ENCODE measurements around the gene KIF16B.

KIF16B gene

DNA sequence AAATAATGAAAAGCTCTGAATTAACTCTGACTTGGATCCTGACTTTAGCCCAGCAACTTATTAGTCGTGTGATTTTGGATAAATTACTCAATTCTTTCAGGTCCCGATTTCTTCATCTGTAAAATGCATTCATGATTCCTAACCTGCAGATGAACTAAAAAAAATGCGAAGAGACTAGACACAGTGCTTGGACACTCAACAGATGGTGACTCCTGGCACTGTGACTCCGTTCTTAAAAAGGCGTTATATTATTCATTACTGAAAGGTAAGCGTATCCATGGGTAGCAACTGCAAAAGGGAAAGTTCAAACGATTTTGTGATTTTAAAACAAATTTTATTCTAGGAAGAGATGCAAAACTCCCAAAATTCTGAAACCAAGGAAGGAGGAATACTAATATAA lies 226.3 kb downstream of the KIF16B start:
- DNase-seq, result no peak

DNA sequence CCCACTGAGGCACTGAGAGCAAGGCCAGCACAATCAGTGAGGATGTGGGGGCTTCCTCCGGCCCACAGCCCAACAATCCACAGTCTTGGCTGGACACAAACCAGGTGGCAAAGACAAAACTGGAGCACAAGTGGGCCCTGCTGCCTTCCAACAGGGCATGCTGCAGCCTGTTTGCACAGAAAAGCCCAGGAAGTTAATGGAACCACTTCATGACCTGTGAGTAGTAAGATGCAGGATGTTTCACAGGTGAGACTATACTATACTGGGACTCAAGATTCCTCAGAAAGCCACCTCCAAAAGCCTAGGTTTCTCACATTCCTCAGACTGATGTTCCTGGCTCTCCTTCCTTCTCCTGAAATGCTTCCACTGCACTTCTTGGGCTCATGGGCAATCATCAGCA lies 235.5 kb downstream of the KIF16B start:
- no peak for DNase-seq

GRCh38 chr20:16327606-16328005 lies 245.6 kb downstream of the KIF16B start:
- DNase-seq, result no peak

DNA sequence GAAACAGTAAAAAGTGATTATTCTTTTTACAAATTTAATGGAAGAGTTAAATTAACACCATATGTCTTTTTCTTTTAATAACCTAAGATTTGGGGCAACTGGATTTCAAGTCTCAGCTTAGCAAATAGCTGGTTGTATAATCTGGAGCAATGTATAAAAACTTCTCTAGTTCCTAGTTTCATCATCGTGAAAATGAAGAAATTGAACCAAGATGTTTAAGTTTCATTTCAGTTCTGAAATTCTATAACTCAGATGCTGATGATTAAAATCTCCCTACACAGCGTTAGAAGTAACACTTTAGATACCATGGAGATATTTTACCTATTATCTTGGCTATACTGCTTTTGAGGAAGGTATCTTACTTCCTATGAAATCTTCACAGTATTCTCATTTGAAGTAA lies 252.0 kb downstream of the KIF16B start:
- no peak for DNase-seq

DNA sequence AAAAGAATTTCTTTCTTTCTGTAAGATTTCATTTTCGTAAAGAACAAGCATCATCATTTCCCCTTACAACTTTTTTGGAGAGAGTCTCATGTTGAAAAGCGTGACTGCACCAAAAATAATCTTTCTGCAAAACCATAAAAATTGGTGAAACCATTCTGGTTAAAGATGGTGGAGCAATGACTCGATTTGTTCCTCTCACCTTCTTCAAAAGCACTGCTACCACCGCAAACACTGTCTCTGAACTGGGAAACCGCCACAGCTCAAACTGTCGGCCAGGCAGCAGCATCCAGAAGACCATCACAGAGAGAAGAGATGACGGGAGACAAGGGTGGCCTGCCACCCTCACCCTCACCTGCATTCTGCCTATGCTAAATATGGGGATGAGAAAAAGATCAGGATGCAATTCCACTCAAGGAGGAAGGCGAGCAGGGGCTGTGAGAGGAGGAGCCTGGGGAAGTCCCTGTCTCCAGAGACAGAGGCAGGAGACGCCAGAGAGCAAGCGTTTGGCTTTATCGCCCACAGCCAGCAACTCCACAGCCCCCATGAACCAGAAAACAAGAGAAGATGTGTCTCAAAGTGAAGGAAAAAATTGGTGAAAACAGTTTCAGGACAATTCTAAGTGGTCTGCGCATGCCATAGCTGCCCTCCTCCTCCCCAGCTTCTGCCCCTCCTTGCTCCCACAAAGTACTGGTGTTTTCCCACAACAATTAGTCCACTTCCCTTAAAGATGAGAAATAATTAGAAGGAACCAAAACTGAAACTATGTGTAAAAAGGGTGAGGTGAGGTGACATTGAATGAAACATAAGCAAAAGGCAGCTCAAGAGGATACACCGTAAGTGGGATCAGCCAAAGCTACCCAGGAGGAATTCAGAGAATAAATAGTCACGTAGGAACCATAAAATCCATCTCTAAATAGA lies 255.5 kb downstream of the KIF16B start:
- DNase-seq, result no peak

DNA sequence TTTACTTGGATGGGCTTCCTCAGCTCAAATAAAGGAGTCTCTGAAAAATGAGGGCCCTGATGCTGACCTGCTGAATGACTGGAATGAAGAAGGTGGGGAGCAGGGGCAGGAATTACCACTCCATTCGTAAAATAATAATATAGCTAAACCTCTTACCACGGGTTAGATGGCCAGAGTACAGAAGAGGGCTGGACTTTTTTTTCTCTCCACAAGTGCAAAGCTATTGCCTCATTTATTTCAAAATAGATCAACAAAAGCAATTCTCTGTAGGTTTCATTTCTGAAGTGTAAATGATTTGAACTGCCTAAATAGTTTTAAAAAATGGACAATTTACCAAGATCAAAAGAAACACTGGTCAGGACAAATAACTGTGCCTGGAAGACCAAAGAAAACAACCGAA lies 256.7 kb downstream of the KIF16B start:
- no peak for DNase-seq

DNA sequence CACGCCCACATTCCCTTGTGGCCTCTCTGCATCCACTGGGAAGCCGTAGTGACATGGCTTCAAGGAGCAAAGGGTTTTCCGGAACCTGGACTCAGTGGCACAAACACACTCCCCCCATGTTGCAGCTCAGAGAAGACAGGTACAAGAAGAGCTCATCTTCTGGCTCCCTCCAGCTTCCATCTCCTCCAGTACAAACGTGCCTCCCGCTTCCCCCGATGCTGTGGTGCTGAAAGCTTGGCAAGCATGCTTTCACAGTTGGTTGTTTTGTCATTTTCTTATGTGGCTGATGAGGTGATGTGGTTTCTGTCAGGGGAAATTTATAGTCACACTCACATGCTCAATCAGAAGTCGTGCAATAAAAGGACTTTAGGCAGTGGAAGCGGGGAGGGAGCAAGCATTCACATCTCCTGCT lies 258.5 kb downstream of the KIF16B start:
- DNase-seq, result no peak

DNA sequence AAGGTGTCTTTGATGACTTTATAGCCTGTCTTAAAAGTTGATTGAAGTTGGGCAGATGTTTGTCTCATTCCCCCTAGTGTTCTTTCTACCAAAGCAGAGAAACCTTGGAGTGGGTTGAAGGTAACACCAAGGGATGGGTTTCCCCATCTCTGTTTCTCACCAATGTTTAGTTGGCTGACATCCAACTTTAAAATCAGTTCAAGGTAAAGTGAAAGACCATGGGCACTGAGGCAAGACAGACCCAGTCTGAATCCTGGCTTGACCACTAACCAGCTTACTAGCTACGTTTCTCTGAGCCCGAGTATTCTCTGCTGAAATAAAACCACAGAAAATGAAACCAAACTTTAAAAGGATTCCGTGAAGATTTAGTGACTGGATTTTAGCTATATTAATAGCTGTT lies 258.9 kb downstream of the KIF16B start:
- no peak for DNase-seq

DNA sequence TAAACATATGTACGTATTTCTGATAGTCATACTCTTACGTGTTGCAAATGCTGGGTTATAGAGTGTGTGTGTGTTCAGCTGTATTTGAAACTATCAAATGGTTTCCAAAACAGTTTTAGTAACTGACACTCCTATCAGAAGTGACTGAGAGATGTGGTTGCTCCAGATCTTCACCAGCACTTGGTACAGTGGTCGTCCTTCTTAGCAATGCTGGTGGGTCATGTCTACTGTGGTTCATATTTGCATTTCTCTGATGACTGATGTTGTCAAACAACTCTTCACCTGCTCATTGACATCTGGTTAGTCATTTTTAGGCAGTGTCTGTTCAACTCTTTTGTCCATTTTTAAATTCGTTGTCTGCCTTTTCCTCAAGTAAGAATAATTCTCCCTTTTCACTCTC lies 259.3 kb downstream of the KIF16B start:
- DNase-seq, result no peak

DNA sequence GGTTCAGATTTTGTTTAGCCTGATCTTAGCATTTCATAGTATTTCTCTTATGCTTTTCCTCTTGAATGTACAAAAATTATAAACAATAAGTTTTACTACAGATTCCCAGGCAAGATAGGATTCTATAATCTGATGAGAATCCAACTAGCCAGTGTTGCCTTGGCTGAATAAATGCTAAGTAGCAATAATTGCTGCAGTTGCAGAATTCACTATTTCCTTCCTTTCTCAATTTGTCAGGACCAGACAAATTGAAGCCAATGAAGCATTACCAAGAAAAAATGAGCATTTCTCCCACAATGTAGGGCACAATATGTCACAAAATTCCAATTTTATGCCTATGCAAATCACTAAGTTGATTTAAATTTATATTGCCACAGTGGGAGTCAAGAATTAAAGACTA lies 260.2 kb downstream of the KIF16B start:
- no peak for DNase-seq

DNA sequence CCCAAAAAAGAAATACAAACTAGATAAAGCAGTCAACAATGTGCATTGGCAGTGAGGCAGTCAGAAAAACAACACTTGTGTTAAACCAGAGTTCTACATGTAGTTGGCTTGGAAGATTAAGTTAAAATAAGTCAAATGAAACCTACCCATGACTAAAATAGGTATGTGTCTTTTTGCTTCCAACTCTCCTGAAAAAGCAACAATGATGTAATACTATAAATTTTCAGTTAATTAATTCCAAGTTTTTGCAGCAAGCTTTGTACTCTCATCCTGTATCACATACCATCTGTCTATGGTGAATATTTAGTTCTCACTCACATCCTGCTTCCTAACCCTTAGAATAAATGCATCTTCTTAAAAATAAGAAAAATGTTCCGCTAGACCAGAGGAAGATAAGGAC lies 261.5 kb downstream of the KIF16B start:
- no peak for DNase-seq

- no peak for DNase-seq
These were observed 264.5 kb downstream of the KIF16B start for GRCh38 chr20:16308754-16309153.

- no peak for DNase-seq
These were observed 270.4 kb downstream of the KIF16B start for GRCh38 chr20:16302818-16303217.

- DNase-seq, result no peak
These were observed 271.3 kb downstream of the KIF16B start for GRCh38 chr20:16301986-16302385.

DNA sequence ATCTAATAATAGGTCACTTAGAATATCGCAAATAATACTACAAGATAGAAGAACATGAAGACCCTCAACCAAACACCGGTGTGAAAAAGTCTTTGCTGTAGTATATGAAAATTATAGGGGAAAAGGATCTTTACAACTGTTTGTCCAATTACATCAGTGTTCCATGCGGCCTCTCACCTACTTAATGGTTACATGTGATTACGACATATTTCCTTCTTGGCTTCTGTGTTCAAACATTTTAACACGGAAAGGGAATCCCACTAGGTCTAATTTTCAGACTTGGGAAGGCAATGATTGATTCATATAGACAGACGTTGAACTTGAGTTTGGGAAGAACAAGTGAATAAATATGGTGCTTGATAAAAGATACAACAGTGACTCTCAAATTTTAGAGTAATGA lies 273.4 kb downstream of the KIF16B start:
- no peak for DNase-seq

DNA sequence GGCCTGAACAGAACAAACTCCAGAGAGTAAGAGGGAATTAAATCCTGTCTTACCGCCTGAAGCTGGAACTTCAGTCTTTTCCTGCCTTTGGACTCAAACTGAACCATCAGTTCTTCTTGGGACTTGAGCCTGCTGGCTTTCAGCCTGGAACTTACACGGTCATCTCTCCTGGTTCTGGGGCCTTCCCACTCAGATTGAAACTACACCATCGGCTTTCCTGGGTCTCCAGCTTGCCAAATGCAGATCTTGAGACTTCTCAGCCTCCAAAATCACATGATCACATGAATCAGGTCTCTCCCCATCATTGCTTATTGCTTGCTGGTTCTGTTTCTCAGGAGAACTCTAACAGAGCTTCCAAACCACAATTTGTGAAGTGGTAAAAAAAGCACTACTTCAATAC lies 276.3 kb downstream of the KIF16B start:
- no peak for DNase-seq

DNA sequence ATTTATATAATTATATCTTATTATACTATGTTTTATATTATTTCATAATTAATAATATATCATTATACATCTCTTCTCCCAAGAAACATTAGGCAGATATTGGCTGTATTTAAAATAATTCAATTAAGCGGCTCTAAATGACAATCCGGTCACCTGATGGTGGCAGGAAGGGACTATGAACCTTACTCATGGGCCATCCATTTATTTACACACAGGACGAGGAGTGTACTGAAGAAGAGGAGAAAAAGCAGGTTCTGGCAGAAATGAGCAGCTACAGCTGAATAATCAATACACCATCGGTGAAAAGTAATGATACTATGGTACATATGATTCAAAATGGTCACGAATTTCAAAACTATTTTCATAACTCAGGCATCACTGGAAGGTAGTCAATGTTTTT lies 277.7 kb downstream of the KIF16B start:
- DNase-seq, result no peak

- DNase-seq, result no peak
These were observed 279.7 kb downstream of the KIF16B start for GRCh38 chr20:16293590-16293989.

GRCh38 chr20:16292226-16292880 lies 280.9 kb downstream of the KIF16B start:
- DNase-seq, result no peak

DNA sequence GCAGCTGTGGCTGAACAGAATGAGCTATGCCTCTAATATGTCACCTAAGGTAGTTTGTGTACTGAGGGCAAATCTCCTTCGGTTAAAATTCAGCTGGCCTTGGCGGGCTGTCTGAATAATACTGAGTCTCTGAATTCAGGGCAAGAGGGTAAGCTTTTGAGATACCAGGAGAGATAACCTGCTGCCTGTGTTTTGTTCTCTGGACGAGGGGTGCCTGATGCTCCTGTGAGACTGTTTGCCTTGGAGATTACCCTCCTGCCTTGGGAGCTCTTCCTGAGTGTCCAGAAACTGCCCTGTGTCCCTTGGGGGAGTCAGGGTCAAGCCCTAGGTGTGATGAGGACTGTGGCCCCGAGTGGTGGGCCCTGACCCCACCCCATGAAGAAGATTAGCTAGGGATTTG lies 282.9 kb downstream of the KIF16B start:
- no peak for DNase-seq

DNA sequence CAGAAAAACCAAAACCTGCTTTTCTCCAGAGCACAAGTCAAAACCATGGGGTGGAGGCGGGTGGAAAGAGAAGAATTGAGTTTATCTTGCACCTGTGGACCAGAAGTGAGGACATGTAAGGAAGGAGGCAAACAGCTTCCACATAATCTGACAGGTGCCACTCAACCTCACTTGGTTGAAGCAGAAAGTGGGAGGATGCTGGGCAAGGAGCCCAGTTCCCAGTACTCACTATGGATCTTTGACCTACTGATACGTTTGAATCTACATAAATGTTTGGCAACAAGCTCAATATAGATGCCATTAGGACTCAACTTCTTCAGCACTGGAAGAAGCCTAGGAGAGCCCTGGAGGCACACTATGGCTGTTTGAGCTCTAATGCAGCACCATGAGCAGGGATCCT lies 285.5 kb downstream of the KIF16B start:
- DNase-seq, result no peak

- no peak for DNase-seq
These were observed 286.6 kb downstream of the KIF16B start for GRCh38 chr20:16286601-16287000.

DNA sequence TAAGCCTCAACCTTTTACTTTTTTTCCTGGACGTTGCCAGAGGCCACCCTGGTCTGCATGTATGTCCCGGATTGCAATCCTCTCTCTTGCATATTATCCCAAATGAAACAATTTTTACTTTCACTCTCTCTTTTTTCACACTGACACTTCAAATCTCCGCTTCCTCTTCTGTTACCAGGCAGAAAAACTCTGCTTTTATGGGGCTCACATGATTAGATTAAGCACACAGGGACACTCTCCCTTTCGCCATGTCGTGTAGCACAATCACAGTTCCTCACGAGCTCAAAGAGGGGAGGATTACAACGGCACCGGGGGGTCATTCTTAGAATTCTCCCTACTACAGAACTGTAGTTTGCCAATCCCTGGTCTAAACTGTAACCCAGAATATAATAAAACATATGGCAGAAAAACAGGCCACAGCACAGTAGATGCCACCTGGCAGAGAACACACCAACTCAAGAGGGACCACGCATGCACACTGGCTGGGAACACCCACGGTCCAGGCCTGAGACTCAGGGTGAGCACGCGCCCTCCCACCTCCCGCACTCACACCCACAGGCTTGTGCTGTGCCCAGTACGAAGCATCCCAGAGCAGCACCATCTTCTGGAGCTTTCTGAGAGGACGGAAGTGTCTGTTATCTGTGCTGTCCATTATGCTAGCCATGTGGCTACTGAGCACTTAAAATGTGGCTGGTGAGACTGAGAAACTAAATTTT lies 288.7 kb downstream of the KIF16B start:
- no peak for DNase-seq

DNA sequence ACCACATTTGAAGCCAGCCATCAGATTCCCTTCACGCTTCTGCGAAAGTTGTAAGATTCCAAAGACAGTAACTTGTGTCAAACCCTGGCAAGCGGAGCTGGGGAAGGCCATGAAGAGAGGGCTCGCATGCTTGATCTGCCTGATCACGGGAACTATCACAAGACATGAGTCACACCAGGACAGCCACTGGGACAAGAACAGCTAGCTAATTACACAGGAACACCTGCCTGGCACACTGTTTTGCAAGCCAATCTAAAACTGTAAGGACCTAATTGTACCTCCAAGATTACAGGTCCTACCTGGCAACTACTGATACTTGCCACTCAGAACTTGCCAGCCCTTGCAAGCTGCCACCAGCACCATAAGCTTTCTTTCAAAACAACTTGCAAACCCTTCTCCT lies 289.3 kb downstream of the KIF16B start:
- no peak for DNase-seq
